ENCODE measurements around the gene E2F7. TPM values are rescaled to one million over a fixed set of nuclear protein-coding genes. Genes with fewer than 3 reads are reported as not detected.

The E2F7 gene
- total RNA-seq, 1 experiment from 2014 or later, result 19.5 TPM

GRCh38 chr12:77045183-77045582, 20.2 kb downstream of the E2F7 start:
- Histone ChIP-seq H2AFZ (ENCODE audit: low read depth, low read length, poor library complexity, severe bottlenecking) (no peak overlapping the region), H3K4me1 (ENCODE audit: control insufficient read depth in 1 of 2, insufficient read depth in 2 of 2, low read length in 2 of 2) (no peaks in the 10 kb centered on the region), H3K27me3 (ENCODE audit: insufficient read depth, low read length) (no peaks in the 10 kb centered on the region), H3K9me2 (ENCODE audit: insufficient read depth) (no peaks in the 10 kb centered on the region), H4K20me1 (ENCODE audit: insufficient read depth) (no peaks in the 10 kb centered on the region; the same call in 1 of the 2 replicates), H3K27ac (ENCODE audit: low read depth, low read length) (no peak overlapping the region), H3K4me2 (ENCODE audit: low read length) (no peak overlapping the region), H3K9me3 (ENCODE audit: control insufficient read depth in 1 of 2, insufficient read depth in 1 of 2, low read depth in 1 of 2, low read length in 2 of 2) (no peaks in the 10 kb centered on the region), H3K9ac (ENCODE audit: low read length) (no peak overlapping the region), H3K36me3 (ENCODE audit: control insufficient read depth in 1 of 2, insufficient read depth in 2 of 2, low read length in 2 of 2) (peaks cover 30 to 70% of the 10 kb centered on the region in 2 experiments), H3K79me2 (ENCODE audit: insufficient read depth, low read length) (no peaks in the 10 kb centered on the region), H3K4me3 (replicated peaks in 1 of 2; ENCODE audit: low read depth in 1 of 2, low read length in 2 of 2) (no peak overlapping the region)
- ChIA-PET CTCF (no interaction called here), RAD21 (ENCODE audit: low non-redundant PET in 1 of 2, low total read pairs in 2 of 2, uncharacterized antibody in 2 of 2, unreplicated experiment in 2 of 2) (no interaction called here), POLR2A (no interaction called here)
- TF ChIP-seq ZFX (IDR thresholded peaks at IDR 0.05) (no peak), ELF1 (IDR thresholded peaks at IDR 0.05; ENCODE audit: borderline replicate concordance, low read depth) (no peak), JUND (IDR thresholded peaks at IDR 0.05) (no peak), EGR1 (IDR thresholded peaks at IDR 0.05; ENCODE audit: low read depth) (no peak), MAX (IDR thresholded peaks at IDR 0.05) (no peak), FOSL1 (IDR thresholded peaks at IDR 0.05; ENCODE audit: low read depth) (no peak), RAD21 (IDR thresholded peaks at IDR 0.05; ENCODE audit: low read depth) (no peak), ZBTB33 (IDR thresholded peaks at IDR 0.05; ENCODE audit: extremely low read depth, insufficient replicate concordance, low read length) (no peak), POLR2A (IDR thresholded peaks at IDR 0.05; ENCODE audit: borderline replicate concordance, extremely low read depth, insufficient read depth, insufficient read length) (no peak), EZH2phosphoT487 (IDR thresholded peaks at IDR 0.05; ENCODE audit: borderline replicate concordance) (no peak), ATF3 (IDR thresholded peaks at IDR 0.05) (no peak), POLR2AphosphoS5 (IDR thresholded peaks at IDR 0.05; ENCODE audit: low read depth, low read length) (no peak), REST (IDR thresholded peaks at IDR 0.05; ENCODE audit: low read depth) (no peak), EZH2 (IDR thresholded peaks at IDR 0.05) (no peak), TCF7L2 (IDR thresholded peaks at IDR 0.05; ENCODE audit: borderline replicate concordance, extremely low read depth, insufficient read depth, insufficient read length) (no peak), YY1 (IDR thresholded peaks at IDR 0.05; ENCODE audit: extremely low read depth, insufficient replicate concordance, low read depth, low read length) (no peak), SRF (IDR thresholded peaks at IDR 0.05; ENCODE audit: low read depth) (no peak), CTCF (IDR thresholded peaks at IDR 0.05 in 2 of 3, conservative IDR thresholded peaks at IDR 0.05 in 1 of 3; ENCODE audit: borderline replicate concordance in 1 of 3, insufficient read depth in 1 of 3, low read depth in 2 of 3, low read length in 2 of 3) (no peak), CBX3 (IDR thresholded peaks at IDR 0.05; ENCODE audit: low read depth) (no peak)
- BruUV-seq (replicated peaks), result no TSS peak
- intact Hi-C loops (cut with micrococcal nuclease), result no loop called here
- DNase-seq (ENCODE audit: low read depth, low spot score) (no peak), ATAC-seq (no peak)
